Stomach (tissue), 9 donors: ENCODE measurements around the gene UBAC1. TPM values are rescaled to one million over a fixed set of nuclear protein-coding genes. Genes with fewer than 3 reads are reported as not detected.

Experiments
- DNase-seq, 2 donors: peaks; one replicate each; pipeline versions ENCODE4 v3.0.0 to v3.0.0-alpha.2; 2013 to 2019
- H3K27ac ChIP-seq, 5 donors: fragments of 200-600 bp in 4 of 5; sonication (generic) in 4 of 5; one replicate each; pipeline ENCODE4 v1.5.1; 2013 to 2019; ENCODE audit warnings: mild to moderate bottlenecking in 1 of 5, moderate library complexity in 1 of 5
- H3K27me3 ChIP-seq, 3 donors: fragments of 200-600 bp; sonication (generic); one replicate each; pipeline ENCODE4 v1.5.1; 2017 to 2019; ENCODE audit warnings: mixed run types in 1 of 3
- H3K36me3 ChIP-seq, 4 donors: fragments of 200-600 bp; sonication (generic); 1 replicate in 3 of 4; 2 replicates in 1 of 4; pipeline ENCODE4 v1.5.1; 2016 to 2019
- H3K4me1 ChIP-seq, 4 donors: fragments of 200-600 bp; sonication (generic); one replicate each; pipeline ENCODE4 v1.5.1; 2016 to 2019
- H3K4me3 ChIP-seq, 4 donors: fragments of 200-600 bp; sonication (generic) in 3 of 4; one replicate each; pipeline ENCODE4 v1.5.1; 2016 to 2019; ENCODE audit warnings: mild to moderate bottlenecking in 1 of 4
- H3K9me3 ChIP-seq, 4 donors: fragments of 200-600 bp; sonication (generic); one replicate each; pipeline ENCODE4 v1.5.1; 2016 to 2019
- EP300 ChIP-seq: sonication (generic); formaldehyde crosslinking; IDR thresholded peaks from one replicate; pipeline ENCODE4 v1.6.1; 2017; ENCODE audit warnings: antibody characterized with exemption
- POLR2A ChIP-seq, 4 donors: fragments of 450-650 bp; IDR thresholded peaks; one replicate each; pipeline ENCODE4 v1.6.1; 2016; ENCODE audit warnings: antibody characterized with exemption in 4 of 4, control low read depth in 2 of 4, mild to moderate bottlenecking in 1 of 4, moderate library complexity in 1 of 4
- POLR2AphosphoS5 ChIP-seq, 3 donors: sonication (generic); formaldehyde crosslinking; IDR thresholded peaks; one replicate each; pipeline ENCODE4 v1.6.1; 2016; ENCODE audit warnings: antibody characterized with exemption in 3 of 3
- WGBS, 5 donors: extraction: QIAGEN DNeasy Blood & Tissue Kit in 3 of 5; methylation state at CpG; one replicate each; pipeline versions ENCODE4 v1.1.5 to v1.1.7; 2013 to 2018; 5-methylcytosine and 5-hydroxymethylcytosine counted together
- intact Hi-C: fragments of 100-400 bp; cut with DNase I; formaldehyde crosslinking; loops from one replicate; pipeline ENCODE4 v1.15.1; 2023; ENCODE audit warnings: low total_unique reads
- polyA plus RNA-seq, 3 donors: library from polyadenylated mRNA; stranded (reverse); fragments of 200-250 nt; gene quantifications; one replicate each; pipeline ENCODE4 v1.2.3, GENCODE V29; 2013
- total RNA-seq, 5 donors: library from RNA; depleted of rRNA; stranded (reverse); fragments of >200 nt; gene quantifications; one replicate each; pipeline versions ENCODE4 v1.1.0 to v1.2.3, GENCODE V29; 2014 to 2016
- TF ChIP-seq, protein P1 (sequence below), 7 experiments: fragments of 450-650 bp in 4 of 7; fragments of 200-600 bp in 3 of 7; sonication (generic) in 3 of 7; IDR thresholded peaks; one replicate each; pipeline ENCODE4 v1.5.1; 2016 to 2019; ENCODE audit warnings: antibody characterized with exemption in 7 of 7, control low read depth in 2 of 7, mild to moderate bottlenecking in 1 of 7
- donor health status: healthy with polysubstance abuse.
- donor health status: Bipolar disorder and iron deficiency.
- donor health status: healthy.

The UBAC1 gene
- total and polyA plus RNA-seq, 8 donors, result 22.6 to 70.1 (median 42.6) TPM

DNA sequence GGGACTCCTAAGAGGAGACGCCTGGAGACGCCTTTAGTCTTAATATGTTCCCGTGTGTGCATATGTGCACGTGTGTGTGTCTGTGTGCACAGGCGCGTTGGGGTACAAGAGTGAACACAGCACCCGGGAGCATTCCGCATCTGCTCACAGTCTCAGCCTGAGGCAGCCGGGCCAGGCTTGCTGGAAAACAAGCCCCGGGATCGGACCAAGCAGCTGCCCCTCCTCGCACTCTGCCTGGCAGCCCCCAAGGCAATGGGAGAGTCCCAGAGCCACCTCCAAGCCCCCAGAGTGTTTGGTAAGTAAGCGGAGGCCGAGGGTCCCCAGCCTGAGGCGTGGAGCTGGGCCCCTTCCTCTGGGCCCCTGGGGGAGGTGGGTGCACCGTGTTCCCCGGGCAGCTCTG lies 27.3 kb upstream of the UBAC1 start:
- TF ChIP-seq, protein P1, sequence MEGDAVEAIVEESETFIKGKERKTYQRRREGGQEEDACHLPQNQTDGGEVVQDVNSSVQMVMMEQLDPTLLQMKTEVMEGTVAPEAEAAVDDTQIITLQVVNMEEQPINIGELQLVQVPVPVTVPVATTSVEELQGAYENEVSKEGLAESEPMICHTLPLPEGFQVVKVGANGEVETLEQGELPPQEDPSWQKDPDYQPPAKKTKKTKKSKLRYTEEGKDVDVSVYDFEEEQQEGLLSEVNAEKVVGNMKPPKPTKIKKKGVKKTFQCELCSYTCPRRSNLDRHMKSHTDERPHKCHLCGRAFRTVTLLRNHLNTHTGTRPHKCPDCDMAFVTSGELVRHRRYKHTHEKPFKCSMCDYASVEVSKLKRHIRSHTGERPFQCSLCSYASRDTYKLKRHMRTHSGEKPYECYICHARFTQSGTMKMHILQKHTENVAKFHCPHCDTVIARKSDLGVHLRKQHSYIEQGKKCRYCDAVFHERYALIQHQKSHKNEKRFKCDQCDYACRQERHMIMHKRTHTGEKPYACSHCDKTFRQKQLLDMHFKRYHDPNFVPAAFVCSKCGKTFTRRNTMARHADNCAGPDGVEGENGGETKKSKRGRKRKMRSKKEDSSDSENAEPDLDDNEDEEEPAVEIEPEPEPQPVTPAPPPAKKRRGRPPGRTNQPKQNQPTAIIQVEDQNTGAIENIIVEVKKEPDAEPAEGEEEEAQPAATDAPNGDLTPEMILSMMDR (IDR thresholded peaks at IDR 0.05), result no peak
- TF ChIP-seq EP300 (no peak), POLR2AphosphoS5 (IDR thresholded peaks at IDR 0.05) (no peak), POLR2A (IDR thresholded peaks at IDR 0.05) (no peak)
- H3K4me1 ChIP-seq, result peaks cover 39 to 43% (median 39%) of the 10 kb centered on the region in 4 donors
- peaks cover 0 to 59% (median 5%) of the 10 kb centered on the region in 3 donors for H3K27me3 ChIP-seq
- intact Hi-C loops, result no loop called here
- no peaks in the 10 kb centered on the region for H3K9me3 ChIP-seq
- 87 to 94% (median 90%) methylated on average over 10 to 17 of the region's 17 CpGs for WGBS, 5 donors
- no peak overlapping the region for H3K4me3 ChIP-seq
- no peak for DNase-seq
- H3K27ac ChIP-seq, result no peak overlapping the region
- no peaks in the 10 kb centered on the region for H3K36me3 ChIP-seq

DNA sequence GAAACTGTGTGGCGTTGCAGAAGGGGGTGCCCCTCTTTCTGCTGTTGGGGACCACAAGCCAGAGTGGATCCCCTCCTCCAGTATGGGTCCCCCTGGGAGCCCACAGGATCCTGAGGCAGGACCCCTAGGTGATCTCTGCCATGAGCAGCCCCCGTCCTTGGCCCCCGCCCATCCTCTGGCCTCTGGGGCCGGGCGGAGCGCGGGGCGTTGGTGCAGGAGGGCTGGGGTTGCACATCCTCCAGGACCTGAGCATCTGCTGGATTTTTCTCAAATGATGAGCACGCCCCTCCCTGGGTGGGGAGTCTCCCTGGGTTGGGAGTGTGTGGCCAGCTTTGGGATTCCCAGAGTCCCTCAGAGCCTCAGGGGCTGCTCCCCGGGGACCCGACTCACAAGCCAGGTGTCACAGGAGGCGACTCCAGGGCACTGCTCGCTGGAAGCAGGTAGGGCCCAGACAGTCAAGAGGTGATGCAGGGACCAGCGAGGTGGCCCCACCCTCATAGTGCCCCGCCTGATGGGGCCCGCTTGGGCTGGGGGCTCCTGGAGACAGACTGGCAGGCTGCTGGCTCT lies 26.7 kb upstream of the UBAC1 start:
- 86 to 93% (median 88%) methylated on average over 10 to 16 of the region's 16 CpGs for WGBS, 5 donors
- H3K27me3 ChIP-seq, result peaks cover 0 to 60% (median 5%) of the 10 kb centered on the region in 3 donors

DNA sequence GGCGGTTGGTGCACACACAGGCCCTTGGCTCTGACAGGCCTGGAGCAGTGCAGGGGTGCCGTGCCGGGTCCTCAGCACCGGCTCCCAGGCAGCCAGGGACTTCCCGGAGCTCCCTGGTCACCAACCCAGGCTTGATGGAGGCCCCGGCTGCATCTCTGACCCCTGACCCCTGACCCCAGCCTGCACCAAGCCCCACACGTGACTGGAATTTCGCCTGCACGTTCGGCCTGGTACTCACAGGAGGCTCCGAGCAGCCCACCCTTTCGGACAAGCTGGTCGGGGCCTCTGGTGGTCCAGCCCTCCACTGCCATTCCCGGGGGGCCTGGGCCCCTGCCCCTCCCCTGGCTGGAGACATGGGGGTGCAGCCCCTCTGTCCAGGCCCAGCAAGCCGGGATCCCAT lies 25.4 kb upstream of the UBAC1 start:
- peaks cover 20 to 24% (median 21%) of the 10 kb centered on the region in 4 donors for H3K4me1 ChIP-seq
- H3K4me3 ChIP-seq, result no peak overlapping the region
- no peak for DNase-seq
- H3K27ac ChIP-seq, result no peak overlapping the region
- TF ChIP-seq POLR2A (IDR thresholded peaks at IDR 0.05) (no peak), POLR2AphosphoS5 (IDR thresholded peaks at IDR 0.05) (no peak)
- WGBS, 5 donors, result 67 to 82% (median 80%) methylated on average over 1 to 15 of the region's 15 CpGs
- H3K9me3 ChIP-seq, result no peaks in the 10 kb centered on the region
- H3K36me3 ChIP-seq, result no peaks in the 10 kb centered on the region
- intact Hi-C loops, result no loop called here
- H3K27me3 ChIP-seq, result peaks cover 0 to 60% (median 5%) of the 10 kb centered on the region in 3 donors

More for the DNA sequence above, 26.7 kb upstream of the UBAC1 start:
- Histone ChIP-seq H3K27ac (no peak overlapping the region), H3K4me3 (no peak overlapping the region), H3K9me3 (no peaks in the 10 kb centered on the region), H3K4me1 (peaks cover 33 to 38% (median 34%) of the 10 kb centered on the region in 4 donors), H3K36me3 (no peaks in the 10 kb centered on the region)
- intact Hi-C loops, result no loop called here
- no peak for DNase-seq
- TF ChIP-seq, protein P1 (IDR thresholded peaks at IDR 0.05), result no peak
- TF ChIP-seq EP300, result no peak
- TF ChIP-seq POLR2AphosphoS5 (IDR thresholded peaks at IDR 0.05), result no peak
- no peak for TF ChIP-seq POLR2A (IDR thresholded peaks at IDR 0.05)

DNA sequence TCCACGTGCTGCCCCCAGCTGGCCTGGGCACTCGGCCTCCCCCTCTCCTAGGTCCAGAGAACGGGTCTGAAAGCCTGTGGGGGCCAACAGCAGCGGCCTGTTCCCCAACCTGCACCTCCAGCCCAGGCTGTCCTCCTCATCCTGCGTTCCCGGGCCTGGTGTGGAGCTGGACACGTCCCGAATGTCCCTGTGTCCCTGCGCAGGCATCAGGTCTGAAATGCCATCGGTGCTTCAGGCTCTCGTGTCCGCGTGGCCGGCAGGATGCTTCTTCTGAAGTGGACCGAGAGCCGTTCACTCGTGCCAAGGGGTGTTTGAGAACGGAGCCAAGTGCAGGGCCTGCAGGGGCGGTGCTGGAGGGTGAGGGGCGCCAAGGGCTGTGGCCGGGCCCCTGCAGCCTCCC lies 24.7 kb upstream of the UBAC1 start:
- Histone ChIP-seq H3K27ac (no peak overlapping the region), H3K4me3 (no peak overlapping the region), H3K4me1 (peaks cover 14 to 17% (median 15%) of the 10 kb centered on the region in 4 donors), H3K9me3 (no peaks in the 10 kb centered on the region), H3K27me3 (peaks cover 0 to 63% (median 5%) of the 10 kb centered on the region in 3 donors), H3K36me3 (no peaks in the 10 kb centered on the region)
- WGBS, 5 donors, result 86 to 91% (median 88%) methylated on average over 11 to 21 of the region's 21 CpGs
- TF ChIP-seq, protein P1 (IDR thresholded peaks at IDR 0.05), result no peak
- no peak for TF ChIP-seq POLR2AphosphoS5 (IDR thresholded peaks at IDR 0.05)
- TF ChIP-seq POLR2A (IDR thresholded peaks at IDR 0.05), result no peak
- no peak for TF ChIP-seq EP300
- no peak for DNase-seq
- intact Hi-C loops, result no loop called here

DNA sequence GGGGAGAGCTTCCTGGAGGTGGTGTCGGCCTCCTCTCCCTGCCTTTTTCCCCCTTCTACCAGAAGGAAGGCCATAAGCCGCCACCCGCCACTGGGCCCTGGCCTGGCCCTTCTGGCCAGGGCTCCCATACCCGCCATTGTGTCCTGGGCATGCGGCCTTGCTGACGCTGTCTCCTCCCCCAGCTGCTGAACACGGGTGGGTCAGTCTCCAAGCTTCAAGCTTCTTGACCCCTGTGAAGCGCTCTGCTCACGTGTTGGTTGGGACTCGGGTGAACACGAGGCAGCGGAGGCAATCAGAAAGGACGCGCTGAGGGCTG lies 24.2 kb upstream of the UBAC1 start:
- TF ChIP-seq POLR2AphosphoS5 (IDR thresholded peaks at IDR 0.05) (no peak), POLR2A (IDR thresholded peaks at IDR 0.05) (no peak), EP300 (no peak)
- TF ChIP-seq, protein P1 (IDR thresholded peaks at IDR 0.05), result no peak
- H3K27ac ChIP-seq, result no peak overlapping the region
- H3K27me3 ChIP-seq, result peaks cover 0 to 67% (median 5%) of the 10 kb centered on the region in 3 donors
- peaks cover 10 to 13% (median 11%) of the 10 kb centered on the region in 4 donors for H3K4me1 ChIP-seq
- no peaks in the 10 kb centered on the region for H3K9me3 ChIP-seq
- no peak for DNase-seq
- H3K4me3 ChIP-seq, result no peak overlapping the region
- H3K36me3 ChIP-seq, result no peaks in the 10 kb centered on the region
- intact Hi-C loops, result no loop called here
- WGBS, 5 donors, result 86 to 91% (median 90%) methylated on average over 11 to 14 of the region's 14 CpGs
